Nephron progenitor cell (in vitro differentiated cells): ENCODE data around the gene ARHGEF12.
A peak's percentile ranks its signal among the peaks of the same experiment; 100 is the strongest.

Source experiments
- DNase-seq: peaks from one replicate; pipeline ENCODE4 v3.0.0; 2021
- H3K27ac Mint-ChIP-seq: 2 replicates; pipeline ENCODE4 v1.8.0; 2021; ENCODE audit warnings: mild to moderate bottlenecking, moderate library complexity, mixed read lengths
- H3K27me3 Mint-ChIP-seq: 2 replicates; pipeline ENCODE4 v1.8.0; 2021; ENCODE audit warnings: mild to moderate bottlenecking, low read depth, mixed read lengths; ENCODE audit not compliant: poor library complexity
- H3K36me3 Mint-ChIP-seq: 2 replicates; pipeline ENCODE4 v1.8.0; 2021; ENCODE audit warnings: low read depth, mixed read lengths
- H3K4me1 Mint-ChIP-seq: 2 replicates; pipeline ENCODE4 v1.8.0; 2021; ENCODE audit warnings: mixed read lengths
- H3K4me3 Mint-ChIP-seq: 2 replicates; pipeline ENCODE4 v1.8.0; 2021; ENCODE audit warnings: mild to moderate bottlenecking, moderate library complexity, mixed read lengths
- H3K9me3 Mint-ChIP-seq: 2 replicates; pipeline ENCODE4 v1.8.0; 2021; ENCODE audit warnings: mild to moderate bottlenecking, moderate library complexity, mixed read lengths
- TF ChIP-seq, protein P1 (sequence below): fragments of 200-600 bp; sonication (generic); IDR thresholded peaks from 2 replicates; pipeline ENCODE4 v1.5.0; 2021; ENCODE audit warnings: antibody characterized with exemption

The ARHGEF12 gene

DNA sequence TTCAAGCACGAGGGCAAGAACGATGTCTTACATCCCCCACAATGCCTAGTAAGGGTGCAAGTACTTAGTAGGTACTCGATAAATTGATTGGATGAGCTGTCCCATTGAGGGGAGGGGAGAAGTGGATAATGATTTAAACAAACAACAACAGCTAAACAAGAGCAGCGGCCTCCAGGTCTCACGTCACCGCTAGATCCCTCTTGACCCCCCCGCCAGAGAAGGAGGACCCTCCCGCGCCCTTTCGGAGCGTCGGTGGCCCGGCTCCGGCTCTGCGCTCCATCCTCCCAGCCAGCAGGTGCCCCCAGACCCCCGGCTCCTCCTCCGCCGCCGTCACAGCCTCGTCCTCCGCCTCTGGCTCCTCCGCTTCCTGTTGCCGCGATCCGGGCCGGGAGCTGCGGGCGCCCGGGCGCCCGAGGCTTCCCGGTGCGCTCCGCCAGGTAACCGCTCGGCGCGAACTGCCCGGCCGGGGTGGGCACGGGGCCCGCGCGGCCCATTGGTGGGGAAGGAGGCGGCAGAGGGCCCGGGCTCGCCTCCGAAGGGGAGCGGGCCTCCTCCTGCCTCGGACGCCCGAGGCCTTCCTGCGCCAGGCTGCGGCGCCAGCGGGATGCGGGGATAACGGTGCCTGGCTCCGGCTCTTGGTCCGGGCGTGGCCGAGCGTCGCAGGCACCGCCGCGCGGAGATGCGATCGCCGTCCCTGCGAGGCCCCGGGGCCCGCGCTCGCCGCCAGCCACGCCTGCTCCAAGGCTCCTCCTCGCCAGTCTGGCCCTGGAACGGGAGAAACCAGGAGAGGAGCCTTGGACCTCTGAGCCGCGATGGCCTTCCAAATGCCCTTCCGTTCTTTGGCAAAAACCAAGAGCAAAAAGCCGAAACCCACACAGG is 11.0 kb upstream of the ARHGEF12 start, which contains the start of gene TLCD5:
Gene TLCD5 (plus strand): TSS at position 368 of the 879 bp plus-strand sequence. CDS start 2,143 bp downstream, outside the sequence.
- Mint-ChIP-seq H3K36me3 (peaks cover 19% of the 10 kb centered on the region), H3K27me3 (peaks cover 27% of the 10 kb centered on the region), H3K4me3 (peak within 1 kb of the TSS; percentile 84), H3K9me3 (no peaks in the 10 kb centered on the region), H3K4me1 (peaks cover 29% of the 10 kb centered on the region), H3K27ac (peak within 1 kb of the TSS; percentile 17)
- TF ChIP-seq, protein P1, sequence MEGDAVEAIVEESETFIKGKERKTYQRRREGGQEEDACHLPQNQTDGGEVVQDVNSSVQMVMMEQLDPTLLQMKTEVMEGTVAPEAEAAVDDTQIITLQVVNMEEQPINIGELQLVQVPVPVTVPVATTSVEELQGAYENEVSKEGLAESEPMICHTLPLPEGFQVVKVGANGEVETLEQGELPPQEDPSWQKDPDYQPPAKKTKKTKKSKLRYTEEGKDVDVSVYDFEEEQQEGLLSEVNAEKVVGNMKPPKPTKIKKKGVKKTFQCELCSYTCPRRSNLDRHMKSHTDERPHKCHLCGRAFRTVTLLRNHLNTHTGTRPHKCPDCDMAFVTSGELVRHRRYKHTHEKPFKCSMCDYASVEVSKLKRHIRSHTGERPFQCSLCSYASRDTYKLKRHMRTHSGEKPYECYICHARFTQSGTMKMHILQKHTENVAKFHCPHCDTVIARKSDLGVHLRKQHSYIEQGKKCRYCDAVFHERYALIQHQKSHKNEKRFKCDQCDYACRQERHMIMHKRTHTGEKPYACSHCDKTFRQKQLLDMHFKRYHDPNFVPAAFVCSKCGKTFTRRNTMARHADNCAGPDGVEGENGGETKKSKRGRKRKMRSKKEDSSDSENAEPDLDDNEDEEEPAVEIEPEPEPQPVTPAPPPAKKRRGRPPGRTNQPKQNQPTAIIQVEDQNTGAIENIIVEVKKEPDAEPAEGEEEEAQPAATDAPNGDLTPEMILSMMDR = no peak
- peak; percentile 84 for DNase-seq

DNA sequence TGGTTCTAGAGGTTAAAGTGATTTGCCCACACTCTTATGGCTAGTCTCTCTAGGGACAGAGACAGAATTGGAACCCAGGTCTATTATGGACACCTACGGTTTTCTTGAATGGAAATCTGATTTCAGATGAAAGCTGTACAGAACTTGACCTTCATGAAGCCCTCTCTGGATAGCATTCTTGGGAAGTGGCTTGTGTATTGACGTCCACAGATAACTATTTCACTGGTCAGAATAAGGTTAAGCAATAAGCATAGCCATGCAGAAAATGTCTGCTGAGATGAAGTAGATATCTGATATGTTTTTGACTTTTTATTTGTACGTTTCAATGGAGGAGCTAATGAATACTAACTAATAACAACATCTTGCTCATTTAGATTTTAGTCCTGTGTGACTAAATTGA is 10.0 kb upstream of the ARHGEF12 start:
- TF ChIP-seq, protein P1 = no peak
- H3K4me1 Mint-ChIP-seq = peaks cover 29% of the 10 kb centered on the region
- peak overlapping the region; percentile 84 for H3K4me3 Mint-ChIP-seq
- DNase-seq = no peak
- H3K36me3 Mint-ChIP-seq = peaks cover 21% of the 10 kb centered on the region
- H3K9me3 Mint-ChIP-seq = no peaks in the 10 kb centered on the region
- peaks cover 23% of the 10 kb centered on the region for H3K27me3 Mint-ChIP-seq
- H3K27ac Mint-ChIP-seq = no peak overlapping the region

DNA sequence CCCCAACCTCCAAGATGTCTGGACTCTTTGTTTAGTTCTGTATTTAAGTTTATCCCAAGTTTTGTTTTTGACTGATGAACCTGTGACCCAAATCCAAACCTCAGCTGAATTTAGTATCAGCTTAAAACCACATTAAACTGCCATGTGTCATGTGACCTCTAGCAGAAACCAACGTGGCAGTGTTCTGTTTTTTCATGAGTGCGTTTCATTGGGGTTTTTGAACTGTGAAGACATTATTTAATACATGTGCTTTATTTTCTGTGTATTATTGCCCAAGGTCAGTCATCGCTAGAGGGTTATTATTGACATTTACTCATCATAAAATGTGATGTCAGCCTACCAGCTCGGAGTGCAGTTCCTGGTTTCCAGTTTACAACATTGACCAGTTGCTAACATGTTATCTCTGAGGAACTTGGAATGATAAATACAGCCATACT is 9.3 kb upstream of the ARHGEF12 start:
- Mint-ChIP-seq H3K36me3 (peaks cover 25% of the 10 kb centered on the region), H3K9me3 (no peaks in the 10 kb centered on the region), H3K4me1 (peaks cover 29% of the 10 kb centered on the region), H3K27me3 (peaks cover 18% of the 10 kb centered on the region), H3K27ac (no peak overlapping the region), H3K4me3 (peak overlapping the region; percentile 84)
- DNase-seq = no peak
- TF ChIP-seq, protein P1 = no peak

DNA sequence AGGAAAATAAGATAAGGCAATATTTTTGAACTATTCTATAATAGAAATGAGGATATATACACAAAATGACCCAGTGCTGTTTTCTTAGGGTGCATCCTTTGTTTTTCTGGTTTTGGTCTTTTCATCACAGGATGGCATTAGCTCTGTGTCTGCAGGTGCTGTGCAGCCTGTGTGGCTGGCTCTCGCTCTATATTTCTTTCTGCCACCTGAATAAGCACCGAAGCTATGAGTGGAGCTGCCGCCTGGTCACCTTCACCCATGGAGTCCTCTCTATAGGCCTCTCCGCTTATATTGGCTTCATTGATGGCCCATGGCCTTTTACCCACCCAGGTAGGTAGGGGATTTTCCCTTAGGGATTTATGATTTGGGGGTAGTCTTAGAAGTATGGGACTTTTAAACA is 8.9 kb upstream of the ARHGEF12 start:
- peak overlapping the region; percentile 84 for H3K4me3 Mint-ChIP-seq
- no peaks in the 10 kb centered on the region for H3K9me3 Mint-ChIP-seq

DNA sequence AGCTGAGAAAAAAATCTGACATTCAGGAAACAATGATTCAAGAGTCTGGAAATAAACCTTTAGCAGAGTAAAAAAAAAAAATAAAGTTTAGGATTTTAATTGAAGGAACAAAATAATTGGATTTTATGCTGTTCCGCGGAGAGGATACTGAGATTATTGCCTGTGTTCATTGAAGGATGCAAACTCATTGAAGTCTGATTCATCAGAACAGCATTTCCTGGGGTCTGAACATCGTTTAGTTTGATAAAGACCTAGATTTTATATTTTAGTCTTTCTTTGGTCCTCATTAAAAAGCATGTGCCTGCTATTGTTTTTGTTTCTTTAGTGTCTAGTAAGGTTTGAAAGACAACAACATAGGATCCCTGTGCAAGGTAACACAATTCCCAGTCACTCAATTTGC is 6.7 kb upstream of the ARHGEF12 start:
- Mint-ChIP-seq H3K4me3 (no peak overlapping the region), H3K36me3 (peaks cover 26% of the 10 kb centered on the region), H3K4me1 (peaks cover 29% of the 10 kb centered on the region), H3K27ac (no peak overlapping the region), H3K9me3 (no peaks in the 10 kb centered on the region), H3K27me3 (peaks cover under 1% of the 10 kb centered on the region)
- no peak for DNase-seq
- TF ChIP-seq, protein P1 = no peak

More for the DNA sequence above, 8.9 kb upstream of the ARHGEF12 start:
- TF ChIP-seq, protein P1 = no peak
- Mint-ChIP-seq H3K36me3 (peaks cover 26% of the 10 kb centered on the region), H3K27me3 (peaks cover 15% of the 10 kb centered on the region), H3K4me1 (peaks cover 29% of the 10 kb centered on the region), H3K27ac (peak overlapping the region; percentile 9)
- DNase-seq = no peak
